Measurements from ENCODE around the gene SUGP2. TPM values are rescaled to one million over a fixed set of nuclear protein-coding genes. Genes with fewer than 3 reads are reported as not detected.
"Not testable (repeated sequence)": the region's sequence is repeated elsewhere in the genome, so short reads cannot be mapped to it uniquely, and the experiment has no call there.

SUGP2 gene
- polyA plus RNA-seq, 3 donors = 14.3 to 35.2 (median 31.7) TPM

DNA sequence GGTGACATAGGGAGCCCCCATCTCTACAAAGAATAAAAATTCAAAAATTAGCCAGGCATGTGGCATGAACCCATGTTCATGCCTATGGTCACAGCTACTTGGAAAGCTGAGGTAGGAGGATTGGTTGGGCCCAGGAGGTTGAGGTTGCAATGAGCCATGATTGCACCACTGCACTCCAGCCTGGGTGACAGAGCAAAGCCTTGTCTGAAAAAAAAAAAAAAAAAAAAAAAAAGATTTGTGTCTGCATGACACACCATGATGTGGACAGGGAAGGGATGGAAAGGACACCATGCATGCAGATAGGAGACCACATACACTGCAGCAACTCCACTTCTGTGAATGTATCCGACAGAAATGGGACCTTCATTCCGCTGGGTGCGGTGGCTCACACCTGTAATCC, 58.3 kb downstream of the SUGP2 start:
- no peak overlapping the region for H3K27ac ChIP-seq (ENCODE audit: low read depth, low read length)
- 87 to 97% (median 96%) methylated on average over 3 of the region's 3 CpGs for WGBS, 3 donors

GRCh38 chr19:18972851-18973250, 60.5 kb downstream of the SUGP2 start:
- WGBS, 3 donors = 60 to 90% (median 67%) methylated on average over 5 of the region's 5 CpGs
- H3K27ac ChIP-seq (ENCODE audit: low read depth, low read length) = no peak overlapping the region

- H3K27ac ChIP-seq (ENCODE audit: low read depth, low read length) = peak overlapping the region; percentile 5
- 12 to 27% (median 14%) methylated on average over 12 of the region's 12 CpGs for WGBS, 3 donors
These were observed 61.0 kb downstream of the SUGP2 start for GRCh38 chr19:18972301-18972811.

DNA sequence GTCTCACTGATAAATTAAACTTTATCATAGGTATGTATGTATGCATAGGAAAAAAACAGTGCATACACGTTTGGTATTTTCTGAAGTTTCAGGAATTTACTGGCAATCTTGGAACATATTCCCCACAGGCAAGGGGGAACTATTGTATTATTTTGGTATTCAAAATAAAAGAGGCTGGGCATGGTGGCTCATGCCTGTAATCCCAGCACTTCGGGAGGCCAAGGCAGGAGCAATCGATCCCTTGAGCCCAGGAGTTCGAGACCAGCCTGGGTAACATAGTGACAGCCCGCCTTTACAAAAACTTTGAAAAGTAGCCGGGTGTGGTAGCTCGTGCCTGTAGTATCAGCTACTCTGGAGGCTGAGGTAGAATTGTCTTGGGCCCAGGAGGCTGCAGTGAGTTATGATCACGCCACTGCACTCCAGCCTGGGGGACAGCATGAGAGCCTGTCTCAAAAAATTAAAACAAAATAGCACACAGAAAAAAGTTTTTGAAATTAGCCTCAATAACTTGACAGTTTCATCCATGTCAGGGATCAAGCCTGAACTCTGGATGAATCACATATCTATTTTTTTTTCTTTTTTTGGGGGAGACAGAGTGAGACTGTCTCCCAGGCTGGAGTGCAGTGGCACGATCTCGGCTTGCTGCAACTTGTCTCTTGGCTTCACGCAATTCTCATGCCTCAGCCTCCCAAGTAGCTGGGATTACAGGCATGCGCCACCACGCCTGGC, 63.2 kb downstream of the SUGP2 start:
- WGBS, 3 donors = 73 to 87% (median 75%) methylated on average over 13 of the region's 13 CpGs
- H3K27ac ChIP-seq (ENCODE audit: low read depth, low read length) = no peak overlapping the region

GRCh38 chr19:18967358-18968146, 65.8 kb downstream of the SUGP2 start:
- 20 to 48% (median 24%) methylated on average over 11 of the region's 11 CpGs for WGBS, 3 donors
- H3K27ac ChIP-seq (ENCODE audit: low read depth, low read length) = no peak overlapping the region

DNA sequence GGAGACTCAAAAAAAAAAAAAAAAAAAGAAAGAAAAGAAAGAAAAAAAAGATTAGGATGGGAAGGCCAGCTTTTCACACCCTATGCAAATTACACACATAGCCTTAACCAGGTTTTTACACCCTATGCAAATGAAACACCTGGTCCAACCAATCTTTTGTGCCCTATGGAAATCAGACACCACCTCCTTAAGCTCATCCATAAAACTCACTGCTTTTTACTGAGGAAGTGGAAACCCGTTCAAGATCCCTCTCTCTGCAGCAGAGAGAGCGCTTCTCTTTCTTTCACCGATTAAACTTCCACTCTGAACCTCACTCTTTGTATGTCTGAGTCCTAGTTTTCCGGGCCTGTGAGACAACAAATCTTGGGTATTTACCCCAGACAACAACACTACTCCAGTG, 67.0 kb downstream of the SUGP2 start:
- H3K27ac ChIP-seq (ENCODE audit: low read depth, low read length) = no peak overlapping the region
- WGBS, 3 donors = 53 to 67% (median 54%) methylated on average over 4 of the region's 4 CpGs

DNA sequence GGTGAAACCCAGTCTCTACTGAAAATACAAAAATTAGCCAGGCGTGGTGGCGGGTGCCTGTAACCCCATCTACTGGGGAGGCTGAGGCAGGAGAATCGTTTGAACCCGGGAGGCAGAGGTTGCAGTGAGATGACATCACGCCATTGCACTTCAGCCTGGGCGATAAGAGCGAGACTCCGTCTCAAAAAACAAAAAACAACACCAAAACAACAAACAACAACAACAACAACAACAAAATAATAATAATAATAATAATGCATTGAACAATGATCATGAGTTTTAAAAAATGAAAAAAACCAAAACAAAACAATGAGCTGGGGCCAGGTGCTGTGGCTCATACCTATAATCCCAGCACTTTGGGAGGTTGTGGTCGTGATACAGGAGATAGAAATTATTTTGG, 69.2 kb downstream of the SUGP2 start:
- 85 to 94% (median 94%) methylated on average over 9 of the region's 9 CpGs for WGBS, 3 donors
- no peak overlapping the region for H3K27ac ChIP-seq (ENCODE audit: low read depth, low read length)

DNA sequence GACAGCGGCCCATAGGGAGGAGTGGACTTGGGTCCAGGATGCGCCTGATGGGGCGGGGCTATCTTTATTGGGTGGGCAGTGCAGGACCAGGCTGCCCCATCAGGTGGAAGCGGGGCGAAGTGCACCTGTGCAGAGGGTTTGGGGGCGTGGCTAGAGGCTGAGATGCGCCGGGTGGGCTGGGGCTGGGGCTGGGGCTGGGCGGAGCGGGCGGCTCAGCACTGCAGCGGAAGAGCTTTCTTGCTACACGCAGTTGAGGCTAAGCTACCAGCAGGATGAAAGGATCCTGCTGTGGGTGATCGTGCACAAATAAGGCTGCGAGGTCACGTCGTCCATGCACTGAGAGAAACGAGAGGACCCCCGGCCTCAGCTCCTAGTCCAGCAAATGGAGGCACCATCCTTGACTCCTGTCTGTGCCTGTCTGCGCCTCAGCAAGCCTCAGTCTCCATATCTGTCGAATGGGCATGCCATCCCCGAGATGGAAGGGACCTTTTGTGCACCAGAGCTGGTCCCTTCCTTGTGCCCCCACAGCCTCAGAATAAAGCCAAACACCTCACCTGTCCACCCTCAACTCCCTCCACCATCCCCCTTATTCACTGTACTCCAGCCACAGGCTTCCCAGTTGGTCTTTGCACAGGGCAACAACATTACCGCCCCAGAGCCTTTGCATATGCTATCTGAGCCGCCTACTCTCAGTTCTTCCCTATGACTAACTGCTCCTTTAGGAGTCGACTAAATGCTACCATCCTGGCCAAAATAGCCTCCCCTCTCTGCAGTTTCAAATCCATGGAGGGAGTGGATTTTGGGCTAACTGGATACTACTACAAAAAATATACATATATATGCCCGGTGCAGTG, 71.3 kb downstream of the SUGP2 start:
- H3K27ac ChIP-seq (ENCODE audit: low read depth, low read length) = no peak overlapping the region
- WGBS, 3 donors = 21 to 26% (median 25%) methylated on average over 26 of the region's 26 CpGs

- no peak overlapping the region for H3K27ac ChIP-seq (ENCODE audit: low read depth, low read length)
- 86 to 91% (median 89%) methylated on average over 4 of the region's 4 CpGs for WGBS, 3 donors
These were observed 72.9 kb downstream of the SUGP2 start for GRCh38 chr19:18960370-18960769.

DNA sequence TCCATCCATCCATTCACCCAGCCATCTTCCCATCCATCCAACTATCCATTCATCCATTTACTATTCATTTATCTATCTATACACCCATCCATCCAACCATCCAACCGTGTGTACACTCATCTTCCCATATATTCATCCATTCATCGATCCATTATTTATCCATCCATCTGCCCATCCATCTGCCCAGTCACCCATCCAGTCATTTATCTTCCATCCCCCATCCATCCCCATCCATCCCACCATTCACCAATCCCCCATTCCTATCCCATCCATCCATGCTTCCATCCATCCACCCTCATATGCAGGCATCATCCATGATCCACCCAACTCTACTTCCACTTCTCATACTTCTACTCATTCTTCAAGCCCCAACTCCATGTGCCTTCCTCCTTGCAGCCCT, 78.3 kb downstream of the SUGP2 start:
- no peak overlapping the region for H3K27ac ChIP-seq (ENCODE audit: low read depth, low read length)
- WGBS, 3 donors = 95 to 98% (median 96%) methylated on average over 2 of the region's 2 CpGs

GRCh38 chr19:18954094-18954493, 79.2 kb downstream of the SUGP2 start:
- 81 to 93% (median 87%) methylated on average over 3 of the region's 3 CpGs for WGBS, 3 donors

GRCh38 chr19:18952364-18953003, 80.8 kb downstream of the SUGP2 start:
- WGBS, 3 donors = 45 to 59% (median 46%) methylated on average over 17 of the region's 17 CpGs
- not testable (repeated sequence) for H3K27ac ChIP-seq (ENCODE audit: low read depth, low read length)

More at GRCh38 chr19:18954094-18954493, 79.2 kb downstream of the SUGP2 start:
- no peak overlapping the region for H3K27ac ChIP-seq (ENCODE audit: low read depth, low read length)

- 85 to 87% (median 86%) methylated on average over 7 of the region's 7 CpGs for WGBS, 3 donors
- H3K27ac ChIP-seq (ENCODE audit: low read depth, low read length) = no peak overlapping the region
These were observed 81.5 kb downstream of the SUGP2 start for GRCh38 chr19:18951721-18952281.

GRCh38 chr19:18949858-18950257, 83.5 kb downstream of the SUGP2 start:
- H3K27ac ChIP-seq (ENCODE audit: low read depth, low read length) = no peak overlapping the region
- 87 to 97% (median 93%) methylated on average over 3 of the region's 3 CpGs for WGBS, 3 donors

DNA sequence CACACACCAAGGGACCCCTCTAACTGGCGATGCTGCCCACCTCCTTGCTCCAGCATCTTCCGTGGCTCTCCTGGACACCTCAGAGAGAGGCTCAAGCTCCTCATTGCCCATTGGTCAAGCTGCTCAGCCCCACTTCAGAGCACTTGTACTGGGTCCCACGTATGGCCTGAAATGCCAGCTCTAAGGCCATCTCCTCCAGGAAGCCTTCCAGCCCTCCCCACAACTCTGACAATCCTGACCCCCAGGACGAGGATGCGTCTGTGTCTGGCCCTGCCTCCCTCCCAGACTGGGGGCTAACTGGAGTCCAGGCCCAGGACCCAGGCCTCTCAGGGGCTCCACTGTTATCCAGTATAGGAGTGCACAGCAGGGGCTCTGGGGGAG, 84.4 kb downstream of the SUGP2 start:
- H3K27ac ChIP-seq (ENCODE audit: low read depth, low read length) = no peak overlapping the region
- WGBS, 3 donors = 71 to 88% (median 88%) methylated on average over 5 of the region's 5 CpGs

DNA sequence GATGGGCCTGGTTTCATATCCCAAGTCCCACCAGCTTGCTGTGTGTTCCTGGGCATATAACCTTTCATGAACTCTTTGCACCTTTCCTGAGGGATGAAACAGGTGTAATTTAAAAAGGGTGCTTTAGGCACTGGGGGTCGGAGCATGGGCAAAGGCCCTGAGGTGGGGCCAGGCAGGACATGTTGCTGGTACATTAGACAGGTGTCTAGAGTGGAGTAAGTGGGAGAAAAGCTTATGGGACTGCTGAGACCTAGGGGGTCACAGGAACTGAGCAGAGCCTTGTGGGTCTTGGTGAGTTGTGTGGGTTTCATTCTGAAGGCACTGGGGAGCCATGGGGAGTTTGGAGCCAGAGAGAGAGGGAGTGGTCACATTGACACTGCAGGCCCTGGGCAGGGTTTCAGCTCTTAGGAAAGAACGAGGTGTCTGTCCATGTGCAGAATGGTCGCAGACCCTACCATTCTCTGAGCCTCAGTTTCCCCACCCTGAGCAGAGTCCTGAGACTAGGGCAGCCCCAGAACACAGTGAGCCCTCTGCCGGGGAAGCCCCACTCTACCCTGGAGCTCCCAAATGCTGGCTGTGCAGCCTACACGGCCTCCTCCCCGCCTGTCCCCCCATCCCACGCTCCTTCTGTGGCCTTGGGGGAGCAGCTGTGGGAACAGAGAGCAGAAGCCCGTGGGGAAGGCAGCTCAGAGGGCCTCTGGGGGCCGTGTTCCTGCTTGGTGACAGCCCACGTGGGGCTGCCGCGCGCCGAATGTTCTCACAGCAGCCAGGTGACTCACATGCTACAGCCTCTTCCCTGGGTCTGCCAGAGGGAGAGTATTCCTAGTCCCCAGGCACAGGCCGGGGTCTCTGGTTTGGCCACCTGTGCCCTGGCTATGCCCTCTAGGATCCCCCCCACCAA, 85.0 kb downstream of the SUGP2 start:
- H3K27ac ChIP-seq (ENCODE audit: low read depth, low read length) = no peak overlapping the region
- whole genome bisulfite sequencing, 3 donors = 68 to 82% (median 79%) methylated on average over 13 to 15 of the region's 15 CpGs

GRCh38 chr19:18946918-18947317, 86.4 kb downstream of the SUGP2 start:
- 66 to 87% (median 81%) methylated on average over 14 of the region's 14 CpGs for WGBS, 3 donors
- H3K27ac ChIP-seq (ENCODE audit: low read depth, low read length) = no peak overlapping the region

All from adipose tissue (tissue), 3 donors.